NCI-H510A (cell line): ENCODE measurements around the gene AGMAT.

Experiments used
- DNase-seq: peaks from one replicate; lab custom pipeline; 2025; lab: John Stamatoyannopoulos, UW

The AGMAT gene

DNA sequence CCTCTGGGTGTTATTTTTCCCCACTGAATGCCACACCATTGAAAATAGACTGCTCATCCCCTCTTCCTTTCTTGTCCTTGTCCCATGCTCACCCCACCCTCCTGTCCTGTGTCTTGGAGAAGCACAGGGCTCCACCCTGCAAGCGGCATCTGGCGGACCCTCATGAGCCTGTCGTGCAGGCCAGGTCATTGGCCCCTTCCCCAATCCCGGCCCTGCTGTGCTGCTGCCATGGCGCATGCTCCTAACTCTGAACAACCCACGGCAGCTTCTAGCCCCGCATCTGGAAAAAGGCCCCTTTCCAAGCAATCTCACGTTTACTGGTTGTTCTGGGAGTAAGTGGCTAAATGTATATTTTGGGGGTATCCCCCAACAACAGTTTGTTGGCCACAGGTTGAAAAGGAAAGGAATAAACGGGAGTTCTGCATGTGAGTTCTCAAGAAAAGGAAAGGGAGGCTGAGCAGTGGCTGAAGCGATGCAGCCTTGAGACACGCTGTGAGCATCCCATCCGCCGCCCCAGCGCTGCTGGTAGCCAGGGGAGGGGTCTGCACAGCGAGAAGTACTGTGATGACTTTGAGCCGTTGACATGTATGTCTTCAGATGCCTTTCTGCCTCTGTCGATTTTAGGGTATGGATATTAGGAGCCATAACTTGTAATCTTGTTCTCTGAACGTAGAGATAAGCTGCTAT, 16.3 kb downstream of the AGMAT start:
- no peak for DNase-seq

DNA sequence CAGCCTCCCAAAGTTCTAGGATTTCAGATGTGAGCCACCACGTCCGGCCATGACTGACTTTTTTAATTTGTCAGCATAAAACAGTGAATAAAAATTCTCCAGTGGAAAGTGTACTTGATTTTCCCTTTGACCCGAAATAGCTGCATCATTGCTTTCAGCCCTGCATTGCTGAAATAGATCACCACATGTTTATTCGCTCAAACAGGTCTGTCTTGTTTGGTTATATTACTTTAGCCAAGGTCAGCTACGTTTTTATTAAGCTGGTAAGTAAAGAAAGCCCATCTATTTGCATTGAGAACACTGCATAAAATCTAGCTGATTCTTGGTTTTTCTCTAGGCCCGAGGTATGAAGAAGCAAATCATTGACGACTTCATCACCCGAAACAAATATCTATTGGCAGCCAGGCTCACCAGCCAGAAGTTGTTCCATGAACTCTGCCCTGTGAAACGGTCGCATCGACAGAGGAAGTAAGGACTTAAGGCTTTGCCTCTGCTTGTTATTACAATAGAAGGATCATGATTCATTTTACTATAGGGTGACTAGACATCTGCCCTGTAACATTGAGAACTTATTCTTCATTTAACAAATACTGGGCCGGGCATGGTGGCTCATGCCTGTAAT, 25.6 kb downstream of the AGMAT start:
- no peak for DNase-seq

DNA sequence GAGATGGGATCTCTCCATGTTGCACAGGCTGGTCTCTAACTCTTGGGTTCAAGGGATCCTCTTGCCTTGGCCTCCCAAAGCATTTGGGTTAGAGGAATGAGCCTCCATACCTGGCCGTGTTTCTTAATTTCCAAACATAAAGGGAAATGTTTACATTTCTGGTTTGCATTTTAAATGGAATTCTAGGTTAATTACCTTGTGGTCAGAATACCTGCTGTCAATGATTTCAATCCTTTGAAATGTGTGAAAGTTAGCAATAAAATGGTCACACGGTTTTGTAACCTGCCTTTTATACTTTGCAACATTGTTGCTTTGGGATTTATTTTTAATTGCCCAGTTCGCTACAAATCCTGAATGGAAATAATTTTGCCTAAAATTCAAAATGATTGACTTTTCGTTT, 26.3 kb downstream of the AGMAT start:
- no peak for DNase-seq

DNA sequence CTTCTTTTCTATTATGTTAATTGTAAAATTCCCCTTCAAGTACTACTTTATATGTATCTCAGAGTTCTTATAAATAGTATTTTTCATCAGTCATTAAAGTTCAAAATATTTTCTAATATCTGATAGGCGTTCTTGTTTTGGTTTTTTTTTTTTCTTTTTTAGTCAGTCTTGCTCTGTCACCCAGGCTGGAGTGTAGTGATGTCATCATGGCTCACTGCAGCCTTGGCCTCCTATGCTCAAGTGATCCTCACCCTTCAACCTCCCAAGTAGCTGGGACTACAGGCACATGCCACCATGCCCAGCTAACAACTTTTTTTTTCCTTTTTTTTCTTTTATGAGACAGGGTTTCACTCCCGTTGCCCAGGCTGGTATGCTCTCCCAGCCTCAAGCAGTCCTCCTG, 27.3 kb downstream of the AGMAT start:
- DNase-seq = no peak

DNA sequence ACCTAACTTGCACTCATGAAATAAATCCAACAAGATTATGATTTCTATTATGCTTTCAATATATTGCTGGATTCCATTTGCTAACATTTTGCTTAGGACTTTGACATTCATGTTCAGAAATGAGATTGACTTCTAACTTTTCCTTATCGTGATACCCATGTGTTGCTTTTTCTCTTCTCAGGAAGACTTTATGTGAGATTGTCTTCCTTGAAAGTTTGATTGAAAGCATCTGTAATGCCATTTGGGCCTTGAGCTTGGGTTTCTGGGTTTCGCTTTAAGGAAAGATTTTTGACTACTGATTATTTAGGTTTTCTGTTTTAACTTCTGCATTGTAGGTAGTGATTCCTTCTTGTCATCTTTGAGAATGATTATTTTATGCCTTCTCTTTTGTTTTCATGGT, 27.8 kb downstream of the AGMAT start:
- DNase-seq = no peak

DNA sequence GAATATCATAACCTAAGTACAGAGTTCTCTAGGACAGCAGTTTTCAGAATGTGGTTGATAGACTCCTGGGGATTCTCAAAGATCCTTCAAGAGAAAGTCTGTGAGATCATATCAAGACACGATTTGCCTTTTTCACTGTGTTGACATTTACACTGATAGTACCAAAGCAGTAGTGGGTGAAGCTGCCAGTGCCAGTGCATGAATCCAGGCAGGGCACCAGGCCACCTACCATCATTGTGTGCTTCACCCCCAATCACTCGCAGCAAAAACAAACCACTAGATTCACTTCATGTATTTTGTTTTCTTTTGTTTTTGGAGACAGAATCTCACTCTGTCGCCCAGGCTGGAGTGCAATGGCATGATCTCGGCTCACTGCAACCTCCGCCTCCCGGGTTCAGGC, 34.3 kb downstream of the AGMAT start:
- DNase-seq = no peak

DNA sequence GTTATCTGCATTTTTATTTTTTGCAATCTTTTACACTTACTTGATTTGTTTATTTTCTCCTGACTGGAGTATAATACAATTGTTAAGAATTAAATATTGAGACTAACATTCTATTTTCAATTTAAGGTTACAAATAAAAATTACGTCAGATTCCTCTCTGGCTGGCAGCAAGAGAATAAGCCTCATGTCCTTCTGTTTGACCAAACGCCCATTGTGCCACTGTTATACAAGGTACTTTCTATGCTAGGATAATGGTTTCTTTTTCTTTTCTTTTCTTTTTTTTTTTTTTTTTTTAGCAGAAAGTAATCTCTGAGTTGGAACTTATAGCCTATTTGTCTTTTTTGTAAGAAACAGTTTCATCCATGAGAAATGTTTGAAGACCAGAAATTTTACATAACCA, 38.2 kb downstream of the AGMAT start:
- DNase-seq = no peak

DNA sequence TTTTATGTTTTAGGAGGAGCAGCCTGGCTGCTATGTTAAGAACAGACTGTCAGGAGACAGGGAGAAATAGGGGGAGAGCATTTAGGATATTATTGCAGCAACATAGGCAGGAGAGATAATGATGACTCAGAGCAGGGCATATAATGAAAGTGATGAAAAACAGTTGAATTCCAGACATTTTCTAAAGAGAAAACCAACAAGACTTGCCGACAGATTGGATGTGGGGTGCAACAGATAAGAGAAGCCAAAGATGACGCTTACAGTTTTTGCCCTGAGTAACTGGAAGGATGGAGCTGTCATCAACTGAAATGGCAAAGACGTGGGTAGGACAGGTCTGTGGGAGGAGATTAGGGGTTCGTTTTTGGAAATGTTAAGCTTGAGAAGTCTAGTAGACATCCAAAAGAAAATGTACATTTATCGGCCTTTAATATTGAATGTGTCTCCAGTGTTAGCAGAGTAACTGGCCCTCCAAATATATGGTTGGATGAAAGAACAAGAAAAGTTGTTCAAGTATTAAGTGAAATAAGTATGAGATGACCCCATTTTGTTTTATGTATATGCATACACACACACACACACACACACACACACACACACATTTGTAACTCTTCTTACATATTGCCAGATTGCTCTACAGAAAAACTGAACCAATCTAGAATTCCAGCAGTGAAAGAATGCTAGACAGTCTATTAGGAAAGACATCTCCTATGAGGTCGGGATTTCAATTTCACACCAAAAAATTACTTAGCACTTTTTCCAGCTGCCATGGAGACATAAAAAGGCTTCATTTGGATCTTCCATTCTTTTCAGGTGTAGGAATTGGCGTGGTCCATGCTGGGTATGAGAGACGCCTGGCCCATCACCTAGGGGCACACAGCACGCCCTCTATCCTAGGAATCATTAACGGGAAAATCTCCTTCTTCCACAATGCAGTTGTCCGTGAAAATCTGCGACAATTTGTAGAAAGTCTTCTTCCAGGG, 41.0 kb downstream of the AGMAT start:
- DNase-seq = no peak

DNA sequence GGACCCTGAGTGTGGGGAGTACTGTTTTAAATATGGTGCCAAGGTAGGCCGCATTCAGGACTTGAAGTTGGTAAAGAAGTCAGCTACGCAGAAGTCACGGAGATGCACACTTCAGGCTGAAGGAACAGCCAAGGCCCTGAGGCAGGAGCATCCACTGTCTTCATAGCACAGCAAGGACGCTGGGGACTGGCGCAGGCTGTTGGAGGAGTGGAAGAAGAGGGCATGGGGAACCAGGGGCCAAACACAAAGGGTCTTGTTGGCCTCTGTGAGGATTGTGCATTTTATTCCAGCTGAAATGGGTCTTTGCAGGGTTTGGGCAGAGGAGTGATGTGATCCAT, 41.6 kb downstream of the AGMAT start:
- no peak for DNase-seq

DNA sequence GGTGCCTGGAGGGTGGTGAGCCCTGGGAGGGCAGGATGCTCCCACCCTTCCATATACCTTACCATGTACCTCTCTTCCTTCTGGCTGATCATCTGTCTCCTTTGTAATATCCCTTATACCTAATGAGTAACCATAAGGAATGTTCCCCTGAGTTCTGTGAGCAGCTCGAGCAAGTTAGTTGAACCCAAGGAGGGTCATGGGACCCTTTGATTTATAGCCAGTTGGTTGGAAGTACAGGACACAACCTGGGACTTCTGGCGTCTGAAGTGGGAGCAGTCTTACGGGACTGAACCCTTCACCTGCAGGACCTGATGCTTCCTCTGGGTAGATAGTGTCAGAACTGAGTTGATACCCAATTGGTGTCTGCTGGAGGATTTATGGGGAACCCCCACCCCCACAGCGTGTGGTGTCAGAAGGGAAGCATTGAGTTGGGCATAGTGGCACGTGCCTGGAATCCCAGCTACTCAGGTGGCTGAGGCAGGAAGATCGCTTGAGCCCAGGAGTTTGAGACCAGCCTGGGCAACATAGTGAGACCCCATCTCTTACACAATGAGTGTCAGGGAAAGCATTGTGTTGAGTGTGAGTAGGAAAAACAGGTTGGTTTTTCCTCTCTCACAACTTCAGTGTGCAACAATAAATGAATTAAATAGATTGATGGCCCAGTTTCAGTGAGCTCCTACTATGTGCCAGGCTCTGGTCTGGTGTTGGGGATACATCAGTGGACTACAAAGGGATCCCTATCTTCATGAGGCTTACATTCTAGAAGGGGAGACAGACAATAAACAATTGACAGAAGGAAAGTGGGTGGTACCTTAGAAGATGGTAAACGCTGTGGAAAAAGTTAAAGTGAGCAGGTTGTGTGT, 42.2 kb downstream of the AGMAT start:
- no peak for DNase-seq

DNA sequence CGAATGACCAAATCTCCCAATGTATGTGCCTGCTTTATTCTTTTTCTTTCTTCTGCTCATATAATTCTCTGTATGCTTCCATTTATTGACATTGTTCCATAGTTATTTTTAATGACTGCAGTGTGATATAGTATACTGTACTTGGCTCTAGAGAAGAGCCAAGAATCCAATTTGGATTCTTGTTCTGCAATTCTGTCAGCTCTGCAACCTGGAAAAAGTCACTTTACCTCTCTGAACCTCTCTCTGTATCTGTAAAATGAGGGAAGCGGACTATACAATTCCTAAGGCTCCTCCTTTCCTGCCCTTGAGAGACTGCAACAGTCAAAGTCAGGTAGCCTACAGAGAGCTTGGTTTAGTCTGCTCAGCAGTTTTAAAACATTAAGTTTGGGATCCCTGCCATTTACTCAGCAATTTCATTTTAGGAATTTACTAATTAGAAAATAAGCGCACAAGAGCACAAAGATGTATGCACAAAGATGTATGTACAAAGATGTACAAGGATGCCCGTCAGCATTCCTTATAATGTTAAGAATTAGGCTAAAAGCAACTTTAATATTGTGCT, 43.5 kb downstream of the AGMAT start:
- DNase-seq = no peak

DNA sequence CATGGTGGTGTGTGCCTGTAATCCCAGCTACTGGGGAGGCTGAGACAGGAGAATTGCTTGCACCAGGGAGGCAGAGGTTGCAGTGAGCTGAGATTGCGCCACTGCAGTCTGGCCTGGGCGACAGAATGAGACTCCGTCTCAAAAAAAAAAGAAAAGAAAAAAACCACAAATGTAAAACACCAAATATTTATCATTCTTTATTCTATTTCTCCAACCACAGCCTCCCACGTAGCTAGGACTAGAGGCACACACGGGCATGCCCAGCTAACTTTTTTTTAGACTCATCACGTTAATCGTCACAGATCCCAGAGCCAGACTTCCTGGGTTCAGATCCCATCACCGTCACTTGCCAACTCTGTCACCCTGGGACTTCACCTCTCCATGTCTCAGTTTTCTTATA, 44.7 kb downstream of the AGMAT start:
- no peak for DNase-seq

DNA sequence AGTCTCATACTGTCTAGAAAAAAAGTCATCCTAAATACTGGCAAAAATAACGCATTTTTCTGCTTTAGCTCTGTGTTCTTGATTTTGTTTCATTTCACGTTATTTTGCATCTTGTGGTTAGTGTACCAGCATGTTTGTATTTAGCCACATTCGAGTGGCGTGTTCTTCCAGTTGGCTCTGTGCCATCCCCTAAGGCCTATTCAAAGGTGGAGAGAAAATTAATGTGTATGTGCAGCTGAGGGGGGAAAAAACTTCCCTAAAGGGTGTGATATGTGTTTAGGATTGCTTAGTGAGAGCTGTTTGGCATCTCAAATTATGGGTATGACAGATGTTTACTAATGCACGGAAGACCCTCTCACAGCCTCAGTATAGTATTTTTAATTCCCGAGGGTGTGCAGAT, 46.1 kb downstream of the AGMAT start:
- DNase-seq = no peak

DNA sequence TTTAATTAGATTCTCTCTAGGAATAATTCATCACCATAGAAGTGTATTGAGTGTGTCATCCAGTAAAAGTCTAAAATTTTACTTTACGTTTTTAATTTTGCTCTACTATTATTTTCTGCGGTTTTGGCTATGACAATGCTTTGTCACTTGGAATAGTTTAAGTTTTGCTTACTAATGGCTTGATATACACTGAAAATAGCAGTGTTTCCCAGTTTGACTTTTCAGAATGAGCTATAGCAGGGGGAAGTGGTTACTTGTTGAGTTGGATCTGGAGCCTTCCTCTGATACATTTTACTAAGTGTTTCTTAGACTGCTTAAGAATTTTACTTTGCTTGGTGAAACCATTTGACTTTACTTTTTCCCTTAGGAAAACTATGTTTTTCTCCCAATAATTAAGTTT, 53.2 kb downstream of the AGMAT start:
- DNase-seq = no peak

DNA sequence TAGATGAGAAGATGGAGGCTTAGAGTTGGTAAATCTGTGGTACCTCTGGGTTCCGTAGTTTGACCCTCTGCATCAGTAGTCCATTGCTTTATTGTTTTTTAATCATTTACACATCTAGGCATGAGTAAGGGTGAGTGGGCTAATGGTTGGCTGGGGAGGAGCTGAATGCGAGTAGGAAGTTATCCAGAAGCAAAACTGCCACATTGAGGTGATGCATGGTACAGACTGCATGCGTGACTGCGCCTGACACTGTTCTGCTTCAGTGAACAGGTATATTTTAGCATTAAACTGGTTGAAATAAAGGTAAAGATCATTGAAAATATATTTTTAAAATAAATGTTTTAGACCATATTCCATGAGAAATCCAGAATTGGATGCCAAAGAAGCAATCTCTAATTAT, 53.8 kb downstream of the AGMAT start:
- DNase-seq = no peak

DNA sequence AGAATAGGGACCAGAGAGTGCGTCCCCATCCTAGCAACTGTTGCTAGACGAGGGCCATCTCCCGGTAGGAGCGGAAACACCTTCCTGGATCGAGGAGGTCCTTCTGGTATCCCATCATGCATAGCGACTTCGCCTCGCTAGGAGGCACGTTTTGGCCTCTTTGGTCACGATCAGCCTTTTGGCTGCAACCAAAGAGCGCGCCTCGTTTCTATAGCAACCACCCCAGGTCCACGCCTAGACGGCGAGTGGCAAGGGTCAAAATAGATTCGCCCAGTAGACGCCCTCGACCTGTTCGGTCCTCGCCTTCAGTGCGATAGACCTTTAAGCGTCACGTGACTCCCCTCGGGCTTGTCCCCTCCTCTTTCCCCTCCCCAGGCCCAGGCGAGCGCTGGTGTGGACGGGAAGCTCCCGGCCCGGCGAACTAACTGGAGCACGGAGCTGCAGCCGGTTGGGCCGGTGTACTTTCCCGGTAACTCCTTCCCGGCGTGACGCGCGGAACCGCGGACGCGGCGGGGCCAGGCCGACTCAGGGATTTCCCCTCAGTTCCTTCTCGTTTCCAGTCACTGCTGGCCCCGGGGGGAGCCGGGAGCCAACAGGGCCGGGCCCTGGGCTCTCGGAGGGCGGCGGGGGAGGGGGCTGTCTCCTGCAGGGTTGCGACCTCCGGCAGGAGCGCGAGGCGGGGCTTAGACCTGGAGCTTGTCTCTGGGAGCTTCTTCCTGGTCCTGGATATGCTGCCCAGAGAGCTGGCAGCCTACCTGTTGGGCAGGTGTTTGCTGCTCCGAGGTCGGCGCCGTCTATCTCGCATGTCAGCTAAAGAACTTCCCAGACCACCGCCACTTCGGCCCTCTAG, 58.1 kb downstream of the AGMAT start, which contains the start of gene DNAJC16:
Gene DNAJC16, plus strand, starts transcription at position 359 of the 850 bp plus-strand sequence. CDS start 2,258 bp downstream, outside the sequence.
- peak; percentile 100 for DNase-seq

DNA sequence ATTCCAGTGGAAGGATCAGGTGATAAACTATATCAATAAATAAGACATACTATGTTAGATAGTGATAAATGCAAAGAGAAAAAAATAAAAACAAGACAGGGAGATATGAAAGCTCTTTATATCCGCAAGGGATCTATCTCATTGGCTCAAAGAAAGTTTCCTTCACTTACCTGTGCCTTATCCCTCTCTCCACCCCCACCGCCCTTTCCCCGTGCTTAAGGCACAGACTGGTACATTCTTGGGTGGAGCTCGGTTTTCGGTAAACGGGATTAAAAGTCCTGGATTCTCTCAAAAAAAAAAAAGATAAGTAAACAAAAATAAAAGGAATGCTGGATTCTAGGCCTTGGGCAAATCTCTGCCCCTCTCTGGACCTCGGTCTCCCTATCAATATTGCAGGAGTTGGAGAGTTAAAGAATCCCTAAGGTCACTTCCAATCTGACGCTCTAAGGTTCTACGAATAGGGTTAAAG, 58.8 kb downstream of the AGMAT start:
- no peak for DNase-seq

DNA sequence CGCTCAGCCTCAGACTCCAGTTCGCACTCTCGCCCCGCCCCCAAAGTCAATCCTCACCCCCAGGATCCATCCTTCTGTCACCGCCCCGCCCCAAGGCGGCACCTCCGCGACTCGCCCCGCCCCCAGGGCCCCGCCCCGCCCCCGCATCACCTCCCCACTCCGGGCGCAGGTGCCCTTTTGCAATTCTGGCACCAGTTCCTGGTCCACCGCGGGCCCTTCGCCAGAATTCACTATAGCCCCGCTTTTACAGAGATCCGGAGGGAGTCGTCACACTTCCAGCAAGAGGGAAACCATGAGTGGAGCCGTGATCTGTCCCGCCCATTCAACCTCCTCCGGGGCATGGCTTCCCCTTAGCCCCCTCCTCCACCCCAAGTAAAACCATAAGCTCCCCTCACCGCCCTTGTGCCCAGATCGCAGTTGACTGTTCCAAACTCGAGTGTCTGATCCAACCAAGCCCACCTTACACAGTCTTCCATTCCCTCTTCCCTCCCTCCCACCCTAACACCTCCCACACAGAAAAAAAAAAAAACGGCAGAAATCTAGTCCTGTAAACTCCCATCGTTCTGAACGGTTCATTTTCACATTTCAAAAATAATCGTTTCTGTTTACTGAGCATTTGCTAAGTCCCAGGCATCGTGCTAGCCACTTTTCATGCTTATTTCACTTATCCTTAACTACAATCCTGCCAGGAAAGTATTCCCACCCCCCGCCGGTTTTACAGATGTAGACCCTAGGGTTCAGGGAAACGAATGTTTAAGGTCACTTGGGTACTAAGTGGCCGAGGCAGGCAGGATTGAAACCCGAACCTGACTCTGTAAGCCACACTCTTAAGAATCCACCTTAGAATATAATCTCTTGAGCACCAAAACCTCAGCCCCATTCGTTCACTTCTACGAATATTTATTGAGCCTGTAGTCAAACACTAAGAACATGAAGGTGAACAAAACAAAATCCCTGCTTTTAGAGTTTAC, 59.5 kb downstream of the AGMAT start:
- DNase-seq = no peak
